ENCODE results near the gene NAALADL2. TPM values are rescaled to one million over a fixed set of nuclear protein-coding genes. Genes with fewer than 3 reads are reported as not detected.

NAALADL2 gene
- total and polyA plus RNA-seq, 4 donors = 0.28 to 4.6 (median 3.1) TPM

GRCh38 chr3:174854987-174855386 is 4.1 kb upstream of the NAALADL2 start:
- H3K4me3 ChIP-seq (ENCODE audit: low read depth in 1 of 3, low read length in 3 of 3) = no peak overlapping the region
- H3K27me3 ChIP-seq (ENCODE audit: control insufficient read depth in 4 of 4, insufficient read depth in 4 of 4, low read length in 3 of 4) = no peaks in the 10 kb centered on the region
- WGBS = 95% methylated on average over 7 of the region's 7 CpGs
- peaks cover 0 to 17% (median 13%) of the 10 kb centered on the region in 4 donors for H3K4me1 ChIP-seq (ENCODE audit: control insufficient read depth in 4 of 4, insufficient read depth in 4 of 4, low read length in 3 of 4)
- no peak overlapping the region for H3K9ac ChIP-seq (ENCODE audit: low read depth in 1 of 2, low read length in 2 of 2)
- no peak for TF ChIP-seq RAD21 (IDR thresholded peaks at IDR 0.05)
- H3K9me3 ChIP-seq (ENCODE audit: control insufficient read depth in 4 of 4, low read length in 3 of 4) = no peaks in the 10 kb centered on the region
- DNase-seq (ENCODE audit: low spot score) = no peak
- H3K36me3 ChIP-seq (ENCODE audit: control insufficient read depth in 4 of 4, insufficient read depth in 3 of 4, low read depth in 1 of 4, low read length in 3 of 4) = no peaks in the 10 kb centered on the region
- no peak overlapping the region for H3K27ac ChIP-seq (ENCODE audit: low read depth in 1 of 2, low read length in 2 of 2)

- WGBS = 34% methylated on average over 3 of the region's 3 CpGs
Observed at GRCh38 chr3:174857301-174857700, 1.8 kb upstream of the NAALADL2 start.

More at GRCh38 chr3:174857301-174857700, 1.8 kb upstream of the NAALADL2 start:
- Histone ChIP-seq H3K4me3 (ENCODE audit: low read depth in 1 of 3, low read length in 3 of 3) (no peak overlapping the region), H3K9me3 (ENCODE audit: control insufficient read depth in 4 of 4, low read length in 3 of 4) (no peaks in the 10 kb centered on the region), H3K9ac (ENCODE audit: low read depth in 1 of 2, low read length in 2 of 2) (no peak overlapping the region), H3K27me3 (ENCODE audit: control insufficient read depth in 4 of 4, insufficient read depth in 4 of 4, low read length in 3 of 4) (no peaks in the 10 kb centered on the region), H3K36me3 (ENCODE audit: control insufficient read depth in 4 of 4, insufficient read depth in 3 of 4, low read depth in 1 of 4, low read length in 3 of 4) (no peaks in the 10 kb centered on the region), H3K4me1 (ENCODE audit: control insufficient read depth in 4 of 4, insufficient read depth in 4 of 4, low read length in 3 of 4) (peaks cover 0 to 31% (median 24%) of the 10 kb centered on the region in 4 donors), H3K27ac (ENCODE audit: low read depth in 1 of 2, low read length in 2 of 2) (no peak overlapping the region)
- DNase-seq (ENCODE audit: low spot score) = no peak
- TF ChIP-seq HNF4G (IDR thresholded peaks at IDR 0.05) (no peak), GABPA (IDR thresholded peaks at IDR 0.05 in 1 of 2, conservative IDR thresholded peaks at IDR 0.05 in 1 of 2) (no peak), ZBTB33 (IDR thresholded peaks at IDR 0.05) (no peak), NR2F2 (IDR thresholded peaks at IDR 0.05) (no peak), JUND (IDR thresholded peaks at IDR 0.05) (no peak), SP1 (IDR thresholded peaks at IDR 0.05) (no peak), TAF1 (conservative IDR thresholded peaks at IDR 0.05) (no peak), FOXA2 (IDR thresholded peaks at IDR 0.05) (no peak), RAD21 (IDR thresholded peaks at IDR 0.05) (no peak), RXRA (IDR thresholded peaks at IDR 0.05) (no peak), EGR1 (IDR thresholded peaks at IDR 0.05; ENCODE audit: low read depth in 2 of 2) (no peak)
- TF ChIP-seq, protein P1, sequence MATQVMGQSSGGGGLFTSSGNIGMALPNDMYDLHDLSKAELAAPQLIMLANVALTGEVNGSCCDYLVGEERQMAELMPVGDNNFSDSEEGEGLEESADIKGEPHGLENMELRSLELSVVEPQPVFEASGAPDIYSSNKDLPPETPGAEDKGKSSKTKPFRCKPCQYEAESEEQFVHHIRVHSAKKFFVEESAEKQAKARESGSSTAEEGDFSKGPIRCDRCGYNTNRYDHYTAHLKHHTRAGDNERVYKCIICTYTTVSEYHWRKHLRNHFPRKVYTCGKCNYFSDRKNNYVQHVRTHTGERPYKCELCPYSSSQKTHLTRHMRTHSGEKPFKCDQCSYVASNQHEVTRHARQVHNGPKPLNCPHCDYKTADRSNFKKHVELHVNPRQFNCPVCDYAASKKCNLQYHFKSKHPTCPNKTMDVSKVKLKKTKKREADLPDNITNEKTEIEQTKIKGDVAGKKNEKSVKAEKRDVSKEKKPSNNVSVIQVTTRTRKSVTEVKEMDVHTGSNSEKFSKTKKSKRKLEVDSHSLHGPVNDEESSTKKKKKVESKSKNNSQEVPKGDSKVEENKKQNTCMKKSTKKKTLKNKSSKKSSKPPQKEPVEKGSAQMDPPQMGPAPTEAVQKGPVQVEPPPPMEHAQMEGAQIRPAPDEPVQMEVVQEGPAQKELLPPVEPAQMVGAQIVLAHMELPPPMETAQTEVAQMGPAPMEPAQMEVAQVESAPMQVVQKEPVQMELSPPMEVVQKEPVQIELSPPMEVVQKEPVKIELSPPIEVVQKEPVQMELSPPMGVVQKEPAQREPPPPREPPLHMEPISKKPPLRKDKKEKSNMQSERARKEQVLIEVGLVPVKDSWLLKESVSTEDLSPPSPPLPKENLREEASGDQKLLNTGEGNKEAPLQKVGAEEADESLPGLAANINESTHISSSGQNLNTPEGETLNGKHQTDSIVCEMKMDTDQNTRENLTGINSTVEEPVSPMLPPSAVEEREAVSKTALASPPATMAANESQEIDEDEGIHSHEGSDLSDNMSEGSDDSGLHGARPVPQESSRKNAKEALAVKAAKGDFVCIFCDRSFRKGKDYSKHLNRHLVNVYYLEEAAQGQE (IDR thresholded peaks at IDR 0.05) = no peak
- TF ChIP-seq, protein P2, sequence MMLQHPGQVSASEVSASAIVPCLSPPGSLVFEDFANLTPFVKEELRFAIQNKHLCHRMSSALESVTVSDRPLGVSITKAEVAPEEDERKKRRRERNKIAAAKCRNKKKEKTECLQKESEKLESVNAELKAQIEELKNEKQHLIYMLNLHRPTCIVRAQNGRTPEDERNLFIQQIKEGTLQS (IDR thresholded peaks at IDR 0.05) = no peak

All from liver (tissue), 9 donors.